Large intestine (tissue), 3 donors: ENCODE measurements around the gene ACVR1B. TPM values are rescaled to one million over a fixed set of nuclear protein-coding genes. Genes with fewer than 3 reads are reported as not detected.

Source experiments
- DNase-seq, 2 donors: peaks; one replicate each; pipeline versions ENCODE4 v3.0.0 to v3.0.0-alpha.2; 2013
- H3K27ac ChIP-seq: one replicate; pipeline ENCODE4 v1.5.1; 2013; ENCODE audit warnings: low read length
- H3K27me3 ChIP-seq: 2 replicates; pipeline ENCODE4 v1.6.1; 2013; ENCODE audit warnings: low read length; ENCODE audit not compliant: control insufficient read depth, insufficient read depth
- H3K36me3 ChIP-seq: 2 replicates; pipeline ENCODE4 v1.6.1; 2013; ENCODE audit warnings: low read length; ENCODE audit not compliant: control insufficient read depth, insufficient read depth
- H3K4me1 ChIP-seq: one replicate; pipeline ENCODE4 v1.6.1; 2013; ENCODE audit warnings: low read length; ENCODE audit not compliant: control insufficient read depth, insufficient read depth
- H3K4me3 ChIP-seq: one replicate; pipeline ENCODE4 v1.5.1; 2013; ENCODE audit warnings: low read length
- H3K9me3 ChIP-seq: one replicate; pipeline ENCODE4 v1.6.1; 2013; ENCODE audit warnings: mild to moderate bottlenecking, low read depth, low read length, moderate library complexity; ENCODE audit not compliant: control insufficient read depth
- WGBS: methylation state at CpG from one replicate; pipeline ENCODE4 v1.1.5; 2013; ENCODE audit warnings: low lambda C conversion rate; ENCODE audit not compliant: insufficient coverage; 5-methylcytosine and 5-hydroxymethylcytosine counted together
- polyA plus RNA-seq: library from polyadenylated mRNA; unstranded; fragments of 120-200 nt; gene quantifications from one replicate; pipeline ENCODE4 v1.2.1, GENCODE V29; 2013

The ACVR1B gene
- polyA plus RNA-seq, 1 donor, result 60.3 TPM

- Histone ChIP-seq H3K27me3 (no peaks in the 10 kb centered on the region), H3K36me3 (no peaks in the 10 kb centered on the region), H3K9me3 (no peaks in the 10 kb centered on the region), H3K27ac (no peak overlapping the region), H3K4me3 (no peak overlapping the region), H3K4me1 (peaks cover 23% of the 10 kb centered on the region)
- DNase-seq, result no peak
- no CpG with 5 or more reads among the region's 21 CpGs for WGBS
Measured at GRCh38 chr12:52043386-52044212, 92.1 kb downstream of the ACVR1B start.

GRCh38 chr12:52044292-52044983, 92.9 kb downstream of the ACVR1B start:
- peaks cover 23% of the 10 kb centered on the region for H3K4me1 ChIP-seq
- peaks cover 7% of the 10 kb centered on the region for H3K27me3 ChIP-seq
- H3K4me3 ChIP-seq, result no peak overlapping the region
- no peaks in the 10 kb centered on the region for H3K36me3 ChIP-seq
- DNase-seq, result no peak
- H3K27ac ChIP-seq, result no peak overlapping the region
- no peaks in the 10 kb centered on the region for H3K9me3 ChIP-seq
- WGBS, result no CpG with 5 or more reads among the region's 18 CpGs

- no peaks in the 10 kb centered on the region for H3K9me3 ChIP-seq
- H3K4me1 ChIP-seq, result peaks cover 25% of the 10 kb centered on the region
- peak in 1 of 2 donors; percentile 77 for DNase-seq
- H3K27ac ChIP-seq, result no peak overlapping the region
- H3K36me3 ChIP-seq, result no peaks in the 10 kb centered on the region
- H3K4me3 ChIP-seq, result no peak overlapping the region
- H3K27me3 ChIP-seq, result peaks cover 7% of the 10 kb centered on the region
- WGBS, result no CpG with 5 or more reads among the region's 4 CpGs
Measured at GRCh38 chr12:52045794-52046199, 94.3 kb downstream of the ACVR1B start.

Other genes starting within 250 kb of the ACVR1B start
- 0.76 TPM for gene FIGNL2, start 103.0 kb upstream of the ACVR1B start, polyA plus RNA-seq
- 0.06 TPM for gene ANKRD33, start 63.6 kb upstream of the ACVR1B start, polyA plus RNA-seq
- gene ACVRL1, start 44.2 kb upstream of the ACVR1B start, polyA plus RNA-seq, result 17.7 TPM
- 9.6 TPM for gene TAMALIN, start 55.2 kb downstream of the ACVR1B start, polyA plus RNA-seq
- gene NR4A1, start 99.7 kb downstream of the ACVR1B start, polyA plus RNA-seq, result 139 TPM
- gene ATG101, start 118.3 kb downstream of the ACVR1B start, polyA plus RNA-seq, result 27.8 TPM
- gene SMIM41, start 128.0 kb downstream of the ACVR1B start, polyA plus RNA-seq, result 0.88 TPM
- gene KRT80, start 240.3 kb downstream of the ACVR1B start, polyA plus RNA-seq, result 0.45 TPM